ENCODE measurements around the gene FAM3C.
A peak's percentile ranks its signal among the peaks of the same experiment; 100 is the strongest.

FAM3C gene

GRCh38 chr7:121404348-121404747 lies 8.2 kb upstream of the FAM3C start:
- Histone ChIP-seq H3K27ac (replicated peaks; ENCODE audit: low read length) (no peak overlapping the region), H3K4ac (ENCODE audit: low read length) (no peak overlapping the region), H2BK120ac (ENCODE audit: low read depth, low read length) (no peak overlapping the region), H3K14ac (ENCODE audit: low read length) (no peak overlapping the region), H3K23ac (ENCODE audit: low read depth, low read length, poor library complexity) (no peak overlapping the region), H3K4me3 (ENCODE audit: low read length in 2 of 2) (no peak overlapping the region), H3K9ac (ENCODE audit: low read depth, low read length, poor library complexity) (no peak overlapping the region), H2BK15ac (ENCODE audit: low read length) (no peak overlapping the region), H3K27me3 (ENCODE audit: control insufficient read depth in 3 of 3, insufficient read depth in 3 of 3, low read depth in 1 of 3, low read length in 3 of 3) (no peaks in the 10 kb centered on the region), H3K4me2 (ENCODE audit: insufficient read depth, low read length, poor library complexity, severe bottlenecking) (no peak overlapping the region), H4K8ac (ENCODE audit: low read depth, low read length) (no peak overlapping the region), H3K18ac (ENCODE audit: low read length) (no peak overlapping the region), H3K4me1 (ENCODE audit: control insufficient read depth in 2 of 2, insufficient read depth in 1 of 2, low read depth in 1 of 2, low read length in 2 of 2) (peaks cover 0 to 4% of the 10 kb centered on the region in 2 donors), H2AFZ (ENCODE audit: low read length) (no peak overlapping the region), H2AK5ac (ENCODE audit: low read depth, low read length) (no peak overlapping the region), H4K91ac (ENCODE audit: low read depth, low read length, poor library complexity) (no peak overlapping the region), H2BK12ac (ENCODE audit: low read length) (no peak overlapping the region), H3K36me3 (replicated peaks in 1 of 2; ENCODE audit: control insufficient read depth in 2 of 2, insufficient read depth in 2 of 2, low read length in 2 of 2) (no peaks in the 10 kb centered on the region), H3K79me1 (ENCODE audit: low read depth, low read length) (no peaks in the 10 kb centered on the region), H2BK5ac (ENCODE audit: low read length) (no peak overlapping the region), H3K9me3 (replicated peaks in 1 of 2; ENCODE audit: control insufficient read depth in 2 of 2, insufficient read depth in 1 of 2, low read depth in 1 of 2, low read length in 2 of 2) (no peaks in the 10 kb centered on the region)
- no CpG with 5 or more reads among the region's 2 CpGs for WGBS, 2 donors (ENCODE audit: extremely low coverage in 2 of 2, insufficient read length in 2 of 2, insufficient replicate concordance in 1 of 2)
- no peak for DNase-seq (ENCODE audit: low spot score)

GRCh38 chr7:121402701-121403100 lies 6.6 kb upstream of the FAM3C start:
- H3K4me2 ChIP-seq (ENCODE audit: insufficient read depth, low read length, poor library complexity, severe bottlenecking) = no peak overlapping the region
- no peak overlapping the region for H3K14ac ChIP-seq (ENCODE audit: low read length)
- no peak for DNase-seq (ENCODE audit: low spot score)
- H3K36me3 ChIP-seq (replicated peaks in 1 of 2; ENCODE audit: control insufficient read depth in 2 of 2, insufficient read depth in 2 of 2, low read length in 2 of 2) = no peaks in the 10 kb centered on the region
- H4K8ac ChIP-seq (ENCODE audit: low read depth, low read length) = no peak overlapping the region
- no peaks in the 10 kb centered on the region for H3K9me3 ChIP-seq (replicated peaks in 1 of 2; ENCODE audit: control insufficient read depth in 2 of 2, insufficient read depth in 1 of 2, low read depth in 1 of 2, low read length in 2 of 2)
- H2BK15ac ChIP-seq (ENCODE audit: low read length) = no peak overlapping the region
- WGBS, 2 donors (ENCODE audit: extremely low coverage in 2 of 2, insufficient read length in 2 of 2, insufficient replicate concordance in 1 of 2) = no CpG with 5 or more reads among the region's 1 CpG
- no peak overlapping the region for H3K4me3 ChIP-seq (ENCODE audit: low read length in 2 of 2)
- H3K79me1 ChIP-seq (ENCODE audit: low read depth, low read length) = no peaks in the 10 kb centered on the region
- no peaks in the 10 kb centered on the region for H3K27me3 ChIP-seq (ENCODE audit: control insufficient read depth in 3 of 3, insufficient read depth in 3 of 3, low read depth in 1 of 3, low read length in 3 of 3)
- peak overlapping the region; percentile 39 for H2AFZ ChIP-seq (ENCODE audit: low read length)
- no peak overlapping the region for H3K18ac ChIP-seq (ENCODE audit: low read length)
- H2BK120ac ChIP-seq (ENCODE audit: low read depth, low read length) = no peak overlapping the region
- H3K27ac ChIP-seq (replicated peaks; ENCODE audit: low read length) = no peak overlapping the region
- H2AK5ac ChIP-seq (ENCODE audit: low read depth, low read length) = no peak overlapping the region
- H2BK5ac ChIP-seq (ENCODE audit: low read length) = no peak overlapping the region
- no peak overlapping the region for H2BK12ac ChIP-seq (ENCODE audit: low read length)
- H3K4ac ChIP-seq (ENCODE audit: low read length) = no peak overlapping the region
- peaks cover 3 to 4% of the 10 kb centered on the region in 2 donors for H3K4me1 ChIP-seq (ENCODE audit: control insufficient read depth in 2 of 2, insufficient read depth in 1 of 2, low read depth in 1 of 2, low read length in 2 of 2)
- H3K9ac ChIP-seq (ENCODE audit: low read depth, low read length, poor library complexity) = no peak overlapping the region
- H4K91ac ChIP-seq (ENCODE audit: low read depth, low read length, poor library complexity) = no peak overlapping the region
- no peak overlapping the region for H3K23ac ChIP-seq (ENCODE audit: low read depth, low read length, poor library complexity)

GRCh38 chr7:121401896-121402295 lies 5.8 kb upstream of the FAM3C start:
- H2AK5ac ChIP-seq (ENCODE audit: low read depth, low read length) = no peak overlapping the region
- no peak overlapping the region for H3K27ac ChIP-seq (replicated peaks; ENCODE audit: low read length)
- no peaks in the 10 kb centered on the region for H3K27me3 ChIP-seq (ENCODE audit: control insufficient read depth in 3 of 3, insufficient read depth in 3 of 3, low read depth in 1 of 3, low read length in 3 of 3)
- H2BK12ac ChIP-seq (ENCODE audit: low read length) = no peak overlapping the region
- H2BK5ac ChIP-seq (ENCODE audit: low read length) = no peak overlapping the region
- no peak for DNase-seq (ENCODE audit: low spot score)
- H4K91ac ChIP-seq (ENCODE audit: low read depth, low read length, poor library complexity) = no peak overlapping the region
- peaks cover 2 to 3% of the 10 kb centered on the region in 2 donors for H3K4me1 ChIP-seq (ENCODE audit: control insufficient read depth in 2 of 2, insufficient read depth in 1 of 2, low read depth in 1 of 2, low read length in 2 of 2)
- H3K18ac ChIP-seq (ENCODE audit: low read length) = no peak overlapping the region
- no peak overlapping the region for H2BK15ac ChIP-seq (ENCODE audit: low read length)
- no peak overlapping the region for H3K4me3 ChIP-seq (ENCODE audit: low read length in 2 of 2)
- no peak overlapping the region for H4K8ac ChIP-seq (ENCODE audit: low read depth, low read length)
- no peak overlapping the region for H3K4me2 ChIP-seq (ENCODE audit: insufficient read depth, low read length, poor library complexity, severe bottlenecking)
- no peak overlapping the region for H3K14ac ChIP-seq (ENCODE audit: low read length)
- H3K9ac ChIP-seq (ENCODE audit: low read depth, low read length, poor library complexity) = no peak overlapping the region
- no peaks in the 10 kb centered on the region for H3K9me3 ChIP-seq (replicated peaks in 1 of 2; ENCODE audit: control insufficient read depth in 2 of 2, insufficient read depth in 1 of 2, low read depth in 1 of 2, low read length in 2 of 2)
- H3K23ac ChIP-seq (ENCODE audit: low read depth, low read length, poor library complexity) = no peak overlapping the region
- no peaks in the 10 kb centered on the region for H3K36me3 ChIP-seq (replicated peaks in 1 of 2; ENCODE audit: control insufficient read depth in 2 of 2, insufficient read depth in 2 of 2, low read length in 2 of 2)
- H3K79me1 ChIP-seq (ENCODE audit: low read depth, low read length) = no peaks in the 10 kb centered on the region
- no peak overlapping the region for H2BK120ac ChIP-seq (ENCODE audit: low read depth, low read length)
- no peak overlapping the region for H2AFZ ChIP-seq (ENCODE audit: low read length)
- WGBS, 2 donors (ENCODE audit: extremely low coverage in 2 of 2, insufficient read length in 2 of 2, insufficient replicate concordance in 1 of 2) = no CpG with 5 or more reads among the region's 3 CpGs
- no peak overlapping the region for H3K4ac ChIP-seq (ENCODE audit: low read length)

- Histone ChIP-seq H3K4me3 (ENCODE audit: low read length in 2 of 2) (no peak overlapping the region), H4K91ac (ENCODE audit: low read depth, low read length, poor library complexity) (no peak overlapping the region), H3K79me1 (ENCODE audit: low read depth, low read length) (peaks cover 1% of the 10 kb centered on the region), H3K18ac (ENCODE audit: low read length) (no peak overlapping the region), H3K27me3 (ENCODE audit: control insufficient read depth in 3 of 3, insufficient read depth in 3 of 3, low read depth in 1 of 3, low read length in 3 of 3) (no peaks in the 10 kb centered on the region), H3K23ac (ENCODE audit: low read depth, low read length, poor library complexity) (no peak overlapping the region), H2AFZ (ENCODE audit: low read length) (peak overlapping the region; percentile 71), H3K9ac (ENCODE audit: low read depth, low read length, poor library complexity) (no peak overlapping the region), H3K4ac (ENCODE audit: low read length) (no peak overlapping the region), H3K9me3 (replicated peaks in 1 of 2; ENCODE audit: control insufficient read depth in 2 of 2, insufficient read depth in 1 of 2, low read depth in 1 of 2, low read length in 2 of 2) (no peaks in the 10 kb centered on the region), H3K4me1 (ENCODE audit: control insufficient read depth in 2 of 2, insufficient read depth in 1 of 2, low read depth in 1 of 2, low read length in 2 of 2) (peaks cover 3 to 7% of the 10 kb centered on the region in 2 donors), H4K8ac (ENCODE audit: low read depth, low read length) (no peak overlapping the region), H3K27ac (replicated peaks; ENCODE audit: low read length) (no peak overlapping the region), H2BK120ac (ENCODE audit: low read depth, low read length) (no peak overlapping the region), H2AK5ac (ENCODE audit: low read depth, low read length) (no peak overlapping the region), H2BK5ac (ENCODE audit: low read length) (no peak overlapping the region), H2BK12ac (ENCODE audit: low read length) (no peak overlapping the region), H3K14ac (ENCODE audit: low read length) (no peak overlapping the region), H3K4me2 (ENCODE audit: insufficient read depth, low read length, poor library complexity, severe bottlenecking) (no peak overlapping the region), H3K36me3 (replicated peaks in 1 of 2; ENCODE audit: control insufficient read depth in 2 of 2, insufficient read depth in 2 of 2, low read length in 2 of 2) (peaks cover 0 to 5% of the 10 kb centered on the region in 2 donors), H2BK15ac (ENCODE audit: low read length) (no peak overlapping the region)
- DNase-seq (ENCODE audit: low spot score) = no peak
- WGBS, 2 donors (ENCODE audit: extremely low coverage in 2 of 2, insufficient read length in 2 of 2, insufficient replicate concordance in 1 of 2) = no CpG with 5 or more reads among the region's 5 CpGs
Observed at GRCh38 chr7:121398246-121398645, 2.1 kb upstream of the FAM3C start.
